GM12801 (cell line): ENCODE data around the gene PRKG1.

ENCODE experiments used
- CTCF ChIP-seq: IDR thresholded peaks from one replicate; pipeline ENCODE4 v1.5.1; 2011; ENCODE audit warnings: control low read depth; ENCODE audit not compliant: insufficient read length; ENCODE audit errors: extremely low read depth

PRKG1 gene

GRCh38 chr10:51699145-51699474 lies 624.8 kb downstream of the PRKG1 start:
- TF ChIP-seq CTCF: no peak

- no peak for TF ChIP-seq CTCF
Observed at GRCh38 chr10:51699475-51700227, 625.4 kb downstream of the PRKG1 start, which contains the start of gene CSTF2T. Gene CSTF2T (minus strand): TSS chr10:51699595. CDS start chr10:51699549, 46 bp downstream.

GRCh38 chr10:51700228-51700817 lies 626.0 kb downstream of the PRKG1 start:
- no peak for TF ChIP-seq CTCF

GRCh38 chr10:51705774-51706173 lies 631.5 kb downstream of the PRKG1 start:
- no peak for TF ChIP-seq CTCF

GRCh38 chr10:51706225-51706624 lies 631.9 kb downstream of the PRKG1 start:
- TF ChIP-seq CTCF: no peak

- no peak for TF ChIP-seq CTCF
Observed at GRCh38 chr10:51707392-51707791, 633.1 kb downstream of the PRKG1 start.

- no peak for TF ChIP-seq CTCF
Observed at GRCh38 chr10:51707821-51708424, 633.6 kb downstream of the PRKG1 start.
